ENCODE measurements around the gene RBP3.

DNA sequence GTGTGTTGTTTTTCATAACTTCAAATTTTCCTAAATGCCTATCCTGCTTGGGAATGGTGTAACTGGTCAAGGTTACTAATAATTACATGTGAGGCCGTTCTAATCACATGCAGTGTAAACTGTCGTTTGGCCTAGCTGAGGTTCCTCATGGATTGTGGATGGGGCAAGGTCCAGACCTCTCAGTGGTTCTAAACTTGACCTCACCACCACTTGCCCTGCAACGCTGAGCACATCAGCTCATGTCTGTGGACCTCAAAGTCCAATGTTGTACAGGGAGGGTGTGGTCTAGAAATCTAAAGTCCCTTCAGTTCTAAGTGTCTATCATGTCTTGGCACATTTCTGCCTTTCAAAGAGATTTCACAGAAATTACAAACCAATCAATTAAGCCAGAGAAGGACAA, 15.6 kb downstream of the RBP3 start:
- TF ChIP-seq, protein P1, sequence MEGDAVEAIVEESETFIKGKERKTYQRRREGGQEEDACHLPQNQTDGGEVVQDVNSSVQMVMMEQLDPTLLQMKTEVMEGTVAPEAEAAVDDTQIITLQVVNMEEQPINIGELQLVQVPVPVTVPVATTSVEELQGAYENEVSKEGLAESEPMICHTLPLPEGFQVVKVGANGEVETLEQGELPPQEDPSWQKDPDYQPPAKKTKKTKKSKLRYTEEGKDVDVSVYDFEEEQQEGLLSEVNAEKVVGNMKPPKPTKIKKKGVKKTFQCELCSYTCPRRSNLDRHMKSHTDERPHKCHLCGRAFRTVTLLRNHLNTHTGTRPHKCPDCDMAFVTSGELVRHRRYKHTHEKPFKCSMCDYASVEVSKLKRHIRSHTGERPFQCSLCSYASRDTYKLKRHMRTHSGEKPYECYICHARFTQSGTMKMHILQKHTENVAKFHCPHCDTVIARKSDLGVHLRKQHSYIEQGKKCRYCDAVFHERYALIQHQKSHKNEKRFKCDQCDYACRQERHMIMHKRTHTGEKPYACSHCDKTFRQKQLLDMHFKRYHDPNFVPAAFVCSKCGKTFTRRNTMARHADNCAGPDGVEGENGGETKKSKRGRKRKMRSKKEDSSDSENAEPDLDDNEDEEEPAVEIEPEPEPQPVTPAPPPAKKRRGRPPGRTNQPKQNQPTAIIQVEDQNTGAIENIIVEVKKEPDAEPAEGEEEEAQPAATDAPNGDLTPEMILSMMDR (conservative IDR thresholded peaks at IDR 0.05): no peak
- no peak for TF ChIP-seq EZH2 (IDR thresholded peaks at IDR 0.05; ENCODE audit: low read depth)
